ENCODE results near the gene VMP1. TPM values are rescaled to one million over a fixed set of nuclear protein-coding genes. Genes with fewer than 3 reads are reported as not detected.
"Not testable (repeated sequence)": the region's sequence is repeated elsewhere in the genome, so short reads cannot be mapped to it uniquely, and the experiment has no call there.

Gene VMP1
- total RNA-seq, 2 experiments from 2014 or later: 228 to 231 TPM

DNA sequence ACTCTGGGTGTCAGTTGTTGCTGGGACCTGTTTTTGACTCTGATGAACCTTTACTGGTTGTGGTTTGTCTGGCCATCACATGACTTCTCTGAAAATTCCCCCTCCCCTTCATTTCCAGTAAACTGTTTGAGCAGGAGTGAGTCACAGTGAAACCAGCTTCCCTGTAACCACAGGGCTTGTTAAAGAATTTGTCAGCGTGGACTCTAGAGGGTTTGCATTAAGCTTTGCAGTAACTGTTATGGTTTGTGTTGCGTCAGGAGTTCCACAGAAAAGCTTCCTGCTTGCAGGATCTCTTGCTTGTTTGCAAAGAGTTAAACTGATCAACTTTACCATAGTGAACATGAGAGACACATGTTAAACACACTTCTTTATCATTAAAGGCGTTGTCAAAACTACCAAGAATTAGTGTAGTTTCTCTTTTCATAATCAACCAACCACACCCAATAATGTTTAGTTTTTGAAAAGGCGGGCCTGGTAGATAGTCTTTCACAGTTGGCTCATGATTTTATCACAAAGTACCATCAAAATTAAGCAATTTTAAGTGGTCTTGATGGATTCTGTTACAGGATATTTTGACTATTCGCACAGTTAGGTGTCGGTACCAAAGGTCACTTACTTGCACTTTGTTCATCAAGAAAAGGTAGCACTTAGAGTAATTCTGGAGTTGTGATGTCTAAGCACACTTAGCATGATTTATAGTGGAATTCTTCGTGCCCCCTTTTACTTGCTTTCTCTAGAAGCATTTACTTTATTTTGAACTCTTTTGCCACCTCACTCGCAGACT, 79.3 kb downstream of the VMP1 start:
- ChIA-PET CTCF (interaction anchor here (0.6 to 7.3 kb wide), 7 partner anchors 20 to 66 kb away, joined by 3 to 44 read pairs (median 6); no protein-coding TSS in a partner anchor), POLR2A (interaction anchor here (0.8 to 7.8 kb wide), 6 partner anchors 26 to 178 kb away, joined by 3 to 233 read pairs (median 29); partner anchors contain the start of genes PTRH2, RNFT1 and VMP1)

GRCh38 chr17:59789849-59790248, 82.4 kb downstream of the VMP1 start:
- ChIA-PET POLR2A (interaction anchor here (0.7 to 1.2 kb wide), 2 partner anchors 27 to 35 kb away, joined by 6 to 12 read pairs; no protein-coding TSS in a partner anchor), CTCF (interaction anchor here (0.7 to 7.3 kb wide), 3 partner anchors 37 to 106 kb away, joined by 3 to 44 read pairs (median 4); no protein-coding TSS in a partner anchor)

DNA sequence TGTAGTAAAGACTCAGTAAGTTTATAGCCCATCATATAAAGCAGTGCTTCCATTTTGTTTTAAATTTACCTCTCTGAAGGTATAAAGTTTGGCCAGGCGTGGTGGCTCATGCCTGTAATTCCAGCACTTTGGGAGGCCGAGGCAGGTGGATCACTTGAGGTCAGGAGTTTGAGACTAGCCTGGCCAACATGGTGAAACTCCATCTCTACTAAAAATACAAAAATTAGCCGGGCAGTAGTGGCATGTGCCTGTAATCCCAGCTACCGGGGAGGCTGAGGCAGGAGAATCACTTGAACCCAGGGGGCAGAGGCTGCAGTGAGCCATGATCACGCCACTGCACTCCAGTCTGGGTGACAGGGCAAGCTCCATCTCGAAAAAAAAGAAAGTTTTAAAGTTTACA, 83.0 kb downstream of the VMP1 start:
- POLR2A ChIA-PET: interaction anchor here (0.8 kb wide), 1 partner anchor 35 kb away, joined by 8 read pairs; no protein-coding TSS in a partner anchor
- CTCF ChIA-PET: not testable (repeated sequence)

GRCh38 chr17:59790910-59791309, 83.5 kb downstream of the VMP1 start:
- ChIA-PET CTCF (interaction anchor here (0.7 kb wide), 3 partner anchors 9 to 384 kb away, joined by 3 to 4 read pairs (median 3); no protein-coding TSS in a partner anchor), POLR2A (interaction anchor here (0.8 kb wide), 1 partner anchor 34 kb away, joined by 8 read pairs; no protein-coding TSS in a partner anchor)

- ChIA-PET CTCF (interaction anchor here (0.7 kb wide), 3 partner anchors 8 to 383 kb away, joined by 3 to 4 read pairs (median 3); no protein-coding TSS in a partner anchor), POLR2A (no interaction called here)
Measured at GRCh38 chr17:59791603-59792457, 84.4 kb downstream of the VMP1 start.

DNA sequence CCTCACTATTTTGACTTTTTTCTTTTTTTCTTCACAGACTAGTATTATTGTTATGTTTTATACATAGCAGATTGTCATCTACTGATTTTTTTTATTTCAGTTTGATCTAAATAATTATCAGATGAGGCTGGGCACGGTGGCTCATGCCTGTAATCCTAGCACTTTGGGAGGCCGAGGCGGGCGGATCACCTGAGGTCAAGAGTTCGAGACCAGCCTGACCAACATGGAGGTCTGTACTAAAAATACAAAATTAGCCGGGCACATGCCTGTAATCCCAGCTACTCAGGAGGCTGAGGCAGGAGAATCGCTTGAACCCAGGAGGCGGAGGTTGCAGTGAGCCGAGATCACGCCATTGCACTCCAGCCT, 85.0 kb downstream of the VMP1 start:
- POLR2A ChIA-PET, CTCF ChIA-PET: not testable (repeated sequence)

- ChIA-PET CTCF (no interaction called here), POLR2A (no interaction called here)
Measured at GRCh38 chr17:59793205-59793604, 85.8 kb downstream of the VMP1 start.

GRCh38 chr17:59796138-59796537, 88.7 kb downstream of the VMP1 start:
- CTCF ChIA-PET: interaction anchor here (0.9 to 1.3 kb wide), 2 partner anchors 15 to 33 kb away, joined by 3 read pairs; no protein-coding TSS in a partner anchor
- POLR2A ChIA-PET: no interaction called here

DNA sequence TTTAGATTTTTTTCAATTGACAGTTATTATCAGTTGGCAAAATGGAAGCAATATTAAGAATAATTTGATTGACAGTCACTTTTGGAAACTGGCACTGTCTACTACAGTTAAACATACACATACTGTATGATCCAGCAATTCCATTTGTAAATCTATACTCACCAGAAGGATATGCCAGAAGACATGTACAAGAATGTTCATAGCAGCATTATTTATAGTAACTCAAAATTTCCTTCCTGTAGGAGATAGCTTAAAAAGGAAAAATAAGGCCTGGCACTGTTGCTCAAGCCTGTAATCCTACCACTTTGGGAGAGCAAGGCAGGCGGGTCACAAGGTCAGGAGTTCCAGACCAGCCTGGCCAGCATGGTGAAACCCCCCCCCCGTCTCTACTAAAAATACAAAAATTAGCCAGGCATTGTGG, 89.3 kb downstream of the VMP1 start:
- POLR2A ChIA-PET: no interaction called here
- CTCF ChIA-PET: interaction anchor here (0.7 to 1.3 kb wide), 4 partner anchors 15 to 73 kb away, joined by 3 to 4 read pairs (median 3); no protein-coding TSS in a partner anchor

DNA sequence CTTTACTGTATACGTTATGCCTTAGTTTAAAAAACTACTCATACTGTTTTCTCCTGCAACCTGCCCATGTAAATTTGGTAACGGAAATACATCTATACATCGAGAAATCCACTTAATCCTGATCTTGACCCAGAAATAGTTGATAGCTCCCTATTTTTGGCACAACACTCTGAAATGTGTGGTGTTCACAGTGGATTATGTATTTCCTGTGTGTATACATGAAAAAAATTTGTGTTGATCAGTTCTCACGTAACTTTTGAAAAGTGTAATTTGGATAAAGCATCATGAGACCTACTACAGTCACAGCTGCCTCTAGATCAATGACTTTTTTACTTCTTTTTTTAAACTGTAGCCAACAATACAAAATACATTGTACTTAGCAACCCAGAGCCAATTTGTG, 90.7 kb downstream of the VMP1 start:
- POLR2A ChIA-PET: interaction anchor here (0.8 to 1.0 kb wide), 2 partner anchors 33 to 53 kb away, joined by 3 to 8 read pairs; no protein-coding TSS in a partner anchor
- CTCF ChIA-PET: no interaction called here

DNA sequence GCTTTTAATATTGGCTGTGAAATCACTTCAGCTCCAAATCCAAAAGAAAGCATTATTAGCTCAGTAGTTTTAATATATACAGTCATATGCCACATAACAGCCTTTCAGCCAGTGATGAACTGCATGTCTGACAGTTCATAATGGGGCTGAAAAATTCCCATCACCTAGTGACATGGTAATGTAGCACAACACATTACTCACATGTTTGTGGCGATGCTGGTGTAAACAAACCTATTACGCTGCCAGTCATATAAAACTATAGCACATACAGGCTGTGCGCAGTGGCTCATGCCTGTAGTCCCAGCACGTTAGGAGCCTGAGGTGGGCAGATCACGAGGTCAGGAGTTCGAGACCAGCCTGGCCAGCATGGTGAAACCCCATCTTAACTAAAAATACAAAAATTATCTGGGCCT, 93.1 kb downstream of the VMP1 start:
- CTCF ChIA-PET: no interaction called here
- POLR2A ChIA-PET: interaction anchor here (0.6 kb wide), 1 partner anchor 23 kb away, joined by 3 read pairs; no protein-coding TSS in a partner anchor

- CTCF ChIA-PET: no interaction called here
- POLR2A ChIA-PET: no interaction called here
Measured at GRCh38 chr17:59802160-59802559, 94.7 kb downstream of the VMP1 start.

DNA sequence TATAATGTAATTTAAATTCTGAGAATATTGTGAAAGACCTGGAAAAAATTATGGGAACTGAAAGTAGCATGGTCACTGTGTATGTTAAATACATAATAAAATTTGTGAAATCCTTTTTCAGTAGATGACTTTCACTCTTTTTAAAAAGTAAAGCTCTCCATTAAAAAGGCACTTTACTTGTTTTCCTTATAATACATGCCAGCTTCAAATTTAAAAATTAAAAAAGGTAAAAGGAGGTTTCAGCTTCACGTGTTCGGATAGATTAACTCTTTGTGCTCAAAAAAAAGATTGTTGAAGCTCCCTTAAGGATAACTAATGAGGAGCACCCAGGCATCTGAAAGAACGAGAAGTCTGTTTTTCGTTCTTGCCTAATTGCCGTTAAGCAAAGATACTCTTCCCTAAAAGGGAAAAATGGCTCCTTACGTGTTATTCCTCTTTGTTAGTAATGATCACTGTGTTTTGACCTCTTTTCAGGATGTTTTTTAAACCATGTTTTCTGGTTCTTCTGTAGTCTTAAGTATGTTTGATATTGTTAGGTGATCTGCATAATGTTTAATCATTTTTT, 97.5 kb downstream of the VMP1 start:
- CTCF ChIA-PET: no interaction called here
- POLR2A ChIA-PET: no interaction called here

DNA sequence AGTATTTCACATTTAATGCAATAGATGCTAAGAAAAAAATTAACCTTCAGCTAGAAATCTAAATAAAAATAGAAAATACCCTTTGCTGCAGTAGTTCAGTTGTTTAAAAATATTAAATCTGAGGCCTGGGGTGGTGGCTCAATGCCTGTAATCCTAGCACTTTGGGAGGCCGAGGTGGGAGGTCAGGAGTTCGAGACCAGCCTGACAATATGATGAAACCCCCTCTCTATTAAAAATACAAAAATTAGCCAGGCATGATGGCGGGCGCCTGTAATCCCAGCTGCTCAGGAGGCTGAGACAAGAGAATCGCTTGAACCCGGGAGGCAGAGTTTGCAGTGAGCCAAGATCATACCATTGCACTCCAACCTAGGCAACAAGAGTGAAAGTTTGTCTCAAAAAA, 98.9 kb downstream of the VMP1 start:
- CTCF ChIA-PET: interaction anchor here (0.6 to 0.7 kb wide), 2 partner anchors 19 to 584 kb away, joined by 3 read pairs; no protein-coding TSS in a partner anchor
- POLR2A ChIA-PET: interaction anchor here (0.5 to 1.0 kb wide), 2 partner anchors 36 to 1466 kb away, joined by 4 to 6 read pairs; no protein-coding TSS in a partner anchor

DNA sequence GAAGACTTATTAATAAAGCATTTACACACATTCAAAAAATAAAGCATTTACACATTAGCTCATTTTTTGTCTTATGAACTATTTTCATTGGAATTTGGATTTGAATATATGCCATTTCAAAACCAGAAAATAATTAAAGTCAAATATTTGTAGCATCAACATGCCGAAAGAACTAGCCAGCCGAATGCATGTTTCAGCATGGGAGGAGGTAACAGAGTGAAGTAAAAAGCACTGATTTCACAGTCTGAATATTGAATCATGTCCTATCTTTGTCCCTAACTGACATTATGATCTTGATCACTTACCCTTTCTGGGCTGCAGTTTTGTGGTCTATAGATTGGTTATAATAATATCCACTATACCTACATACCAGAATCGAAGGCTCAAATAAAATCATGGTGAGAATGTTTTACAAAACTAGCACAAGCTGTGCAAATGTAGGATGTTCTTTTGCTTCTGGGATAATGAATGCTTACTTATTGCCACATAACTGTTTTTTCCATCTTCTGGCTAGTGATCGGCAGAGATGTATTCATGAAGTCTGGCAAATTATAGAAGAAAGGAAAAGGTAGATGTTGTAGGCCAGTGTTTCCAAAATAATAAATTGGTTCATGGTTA, 100.5 kb downstream of the VMP1 start:
- ChIA-PET CTCF (no interaction called here), POLR2A (no interaction called here)

GRCh38 chr17:59810894-59811153, 103.4 kb downstream of the VMP1 start:
- POLR2A ChIA-PET: no interaction called here
- CTCF ChIA-PET: interaction anchor here (1.0 kb wide), 1 partner anchor 14 kb away, joined by 3 read pairs; no protein-coding TSS in a partner anchor

- ChIA-PET POLR2A (no interaction called here), CTCF (interaction anchor here (1.0 kb wide), 1 partner anchor 14 kb away, joined by 3 read pairs; no protein-coding TSS in a partner anchor)
Measured at GRCh38 chr17:59811209-59811608, 103.8 kb downstream of the VMP1 start.

- CTCF ChIA-PET: interaction anchor here (1.0 kb wide), 1 partner anchor 15 kb away, joined by 3 read pairs; no protein-coding TSS in a partner anchor
- POLR2A ChIA-PET: interaction anchor here (0.6 kb wide), 1 partner anchor 795 kb away, joined by 11 read pairs; no protein-coding TSS in a partner anchor
Measured at GRCh38 chr17:59812139-59812538, 104.7 kb downstream of the VMP1 start.

DNA sequence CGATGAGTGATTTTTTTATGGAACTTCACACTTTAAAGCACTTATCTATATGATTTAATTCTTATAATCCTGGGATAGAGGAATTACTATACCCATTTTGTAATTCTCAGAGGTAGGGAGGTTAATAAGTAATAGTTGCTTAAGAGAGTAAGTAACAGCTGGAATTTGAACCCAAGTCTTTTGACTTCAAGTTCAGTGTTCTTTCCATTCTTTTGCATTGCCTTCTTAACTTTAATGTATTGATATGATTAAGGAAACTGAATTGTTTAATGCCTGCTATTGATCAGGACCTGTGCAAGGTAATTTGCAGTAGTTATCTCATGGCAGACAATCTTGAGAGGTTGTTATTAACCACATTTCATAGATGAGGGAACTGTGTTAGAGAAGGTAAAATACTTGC, 106.8 kb downstream of the VMP1 start:
- ChIA-PET POLR2A (no interaction called here), CTCF (no interaction called here)

All from activated CD8-positive, alpha-beta memory T cell treated with anti-CD3 and anti-CD28 coated beads for 36 hours (primary cell).